IMR-90 (cell line): Measurements from ENCODE around the gene PAK6. TPM values are rescaled to one million over a fixed set of nuclear protein-coding genes. Genes with fewer than 3 reads are reported as not detected.

Source experiments
- ATAC-seq: fragments of 200-7000 bp; cut with Tn5 transposase; 2 replicates; pipeline ENCODE4 v1.9.1; 2020; ENCODE audit warnings: low read depth, mild to moderate bottlenecking, moderate library complexity
- BruUV-seq: library from RNA; stranded (reverse); fragments of 400-500 nt; replicated peaks from 2 replicates; lab custom pipeline; 2021; lab: Mats Ljungman, UMichigan
- CTCF ChIA-PET: fragments of 300-600 bp; formaldehyde crosslinking; extraction: SDS; loops from one replicate; lab custom pipeline; 2021; ENCODE audit warnings: antibody characterized with exemption; lab: Yijun Ruan, JAX
- POLR2A ChIA-PET: fragments of 300-600 bp; sonication (Branson Sonifier 250); formaldehyde crosslinking; loops from one replicate; lab custom pipeline; 2022; ENCODE audit warnings: antibody characterized with exemption; ENCODE audit not compliant: unreplicated experiment; lab: Charles Lee
- DNase-seq: peaks from one replicate; pipeline ENCODE4 v3.0.0; 2013
- H2AFZ ChIP-seq: replicated peaks from 2 replicates; pipeline ENCODE3; 2013; ENCODE audit warnings: low read length, mild to moderate bottlenecking; ENCODE audit not compliant: poor library complexity
- H2AK5ac ChIP-seq: 2 replicates; pipeline ENCODE4 v1.6.1; 2013; ENCODE audit warnings: low read depth, low read length, inconsistent platforms
- H2AK9ac ChIP-seq: replicated peaks from 2 replicates; pipeline ENCODE3; 2013; ENCODE audit warnings: mild to moderate bottlenecking, low read depth, low read length, moderate library complexity; ENCODE audit not compliant: poor library complexity
- H2BK120ac ChIP-seq: 2 replicates; pipeline ENCODE4 v1.6.1; 2013; ENCODE audit warnings: low read depth, low read length, inconsistent platforms
- H2BK15ac ChIP-seq: 3 replicates; pipeline ENCODE4 v1.6.1; 2013; ENCODE audit warnings: low read depth, low read length, inconsistent platforms
- H2BK20ac ChIP-seq: 2 replicates; pipeline ENCODE4 v1.6.1; 2013; ENCODE audit warnings: low read depth, mild to moderate bottlenecking, inconsistent platforms, low read length, moderate library complexity
- H2BK5ac ChIP-seq: 2 replicates; pipeline ENCODE4 v1.6.1; 2013; ENCODE audit warnings: mild to moderate bottlenecking, low read depth, low read length, inconsistent platforms; ENCODE audit not compliant: poor library complexity, severe bottlenecking
- H3K14ac ChIP-seq: replicated peaks from 2 replicates; pipeline ENCODE4 v1.6.1; 2013; ENCODE audit warnings: low read depth, low read length, inconsistent platforms
- H3K18ac ChIP-seq: 2 replicates; pipeline ENCODE4 v1.6.1; 2013; ENCODE audit warnings: low read depth, low read length, control low read depth
- H3K23ac ChIP-seq: 2 replicates; pipeline ENCODE4 v1.6.1; 2013; ENCODE audit warnings: low read depth, low read length, inconsistent platforms
- H3K27ac ChIP-seq: 2 replicates; pipeline ENCODE4 v1.5.1; 2013; ENCODE audit warnings: mild to moderate bottlenecking, control low read depth, low read length; ENCODE audit not compliant: insufficient read depth
- H3K27me3 ChIP-seq: 2 replicates; pipeline ENCODE4 v1.6.1; 2013; ENCODE audit warnings: low read length; ENCODE audit not compliant: control insufficient read depth, insufficient read depth
- H3K36me3 ChIP-seq: 2 replicates; pipeline ENCODE4 v1.6.1; 2013; ENCODE audit warnings: low read length, mixed read lengths; ENCODE audit not compliant: control insufficient read depth, insufficient read depth
- H3K4ac ChIP-seq: 2 replicates; pipeline ENCODE4 v1.6.1; 2013; ENCODE audit warnings: low read depth, low read length, inconsistent platforms
- H3K4me1 ChIP-seq: 2 replicates; pipeline ENCODE4 v1.6.1; 2013; ENCODE audit warnings: low read length, mixed read lengths; ENCODE audit not compliant: control insufficient read depth, insufficient read depth
- H3K4me2 ChIP-seq: 2 replicates; pipeline ENCODE4 v1.6.1; 2013; ENCODE audit warnings: low read depth, mild to moderate bottlenecking, control low read depth, low read length, moderate library complexity
- H3K4me3 ChIP-seq: 2 replicates; pipeline ENCODE4 v1.5.1; 2013; ENCODE audit warnings: low read depth, mild to moderate bottlenecking, control low read depth, low read length, moderate library complexity; ENCODE audit not compliant: insufficient read depth
- H3K56ac ChIP-seq: 2 replicates; pipeline ENCODE4 v1.6.1; 2013; ENCODE audit warnings: low read length, inconsistent platforms; ENCODE audit not compliant: insufficient read depth; ENCODE audit errors: extremely low read depth
- H3K79me1 ChIP-seq, 2 experiments: 2 replicates each; pipeline ENCODE4 v1.6.1; 2013; ENCODE audit warnings: low read length in 2 of 2, inconsistent platforms in 1 of 2, low read depth in 1 of 2
- H3K9ac ChIP-seq: 2 replicates; pipeline ENCODE4 v1.6.1; 2013; ENCODE audit warnings: low read depth, low read length, control low read depth
- H3K9me1 ChIP-seq: 2 replicates; pipeline ENCODE4 v1.6.1; 2013; ENCODE audit warnings: low read length, inconsistent platforms; ENCODE audit not compliant: insufficient read depth
- H3K9me3 ChIP-seq: 2 replicates; pipeline ENCODE4 v1.6.1; 2013; ENCODE audit warnings: low read length; ENCODE audit not compliant: control insufficient read depth, insufficient read depth
- H4K20me1 ChIP-seq: 2 replicates; pipeline ENCODE4 v1.6.1; 2013; ENCODE audit warnings: low read length, inconsistent platforms; ENCODE audit not compliant: insufficient read depth
- H4K5ac ChIP-seq: 2 replicates; pipeline ENCODE4 v1.6.1; 2013; ENCODE audit warnings: mild to moderate bottlenecking, low read depth, low read length, control low read depth
- H4K8ac ChIP-seq, 2 experiments: 2 replicates each; pipeline ENCODE4 v1.6.1; 2013; ENCODE audit warnings: low read depth in 2 of 2, low read length in 2 of 2, control low read depth in 1 of 2, inconsistent platforms in 1 of 2
- H4K91ac ChIP-seq: 2 replicates; pipeline ENCODE4 v1.6.1; 2013; ENCODE audit warnings: low read depth, low read length, inconsistent platforms; ENCODE audit not compliant: insufficient read depth
- CEBPB ChIP-seq: IDR thresholded peaks from 2 replicates; pipeline ENCODE4 v1.6.1; 2012; ENCODE audit warnings: low read depth, low read length, improper control_type of control experiment
- ELK1 ChIP-seq: fragments of 150-350 bp; IDR thresholded peaks from 2 replicates; pipeline ENCODE4 v1.6.1; 2016; ENCODE audit warnings: low read depth, mild to moderate bottlenecking, low read length, moderate library complexity, borderline replicate concordance
- MAZ ChIP-seq: IDR thresholded peaks from 2 replicates; pipeline ENCODE4 v1.6.1; 2012; ENCODE audit warnings: low read depth, mild to moderate bottlenecking, low read length, improper control_type of control experiment, moderate library complexity, borderline replicate concordance
- MXI1 ChIP-seq: IDR thresholded peaks from 2 replicates; pipeline ENCODE4 v1.6.1; 2012; ENCODE audit warnings: low read depth, mild to moderate bottlenecking, low read length, moderate library complexity, borderline replicate concordance
- POLR2A ChIP-seq: IDR thresholded peaks from 2 replicates; pipeline ENCODE4 v1.6.1; 2012; ENCODE audit warnings: mild to moderate bottlenecking, low read depth, low read length
- WGBS, 2 experiments: methylation state at CpG; one replicate each; pipeline versions ENCODE4 v1.1.5 to v1.1.7; 2013; ENCODE audit warnings: missing lambda C conversion rate in 2 of 2; ENCODE audit not compliant: insufficient read length in 1 of 2; ENCODE audit errors: extremely low coverage in 2 of 2; 5-methylcytosine and 5-hydroxymethylcytosine counted together
- dilution Hi-C: fragments of 300-500 bp; cut with HindIII; formaldehyde crosslinking; loops from one replicate; pipeline ENCODE4 v1.14.3; 2018; ENCODE audit warnings: low sequenced_read_pairs; ENCODE audit not compliant: unreplicated experiment
- in situ Hi-C: fragments of 300-500 bp; cut with MboI; formaldehyde crosslinking; loops from 3 replicates; pipeline ENCODE4 v1.14.3; 2019; ENCODE audit warnings: low sequenced_read_pairs, inconsistent platforms, mixed read lengths
- intact Hi-C: fragments of 100-400 bp; cut with micrococcal nuclease; formaldehyde crosslinking; loops from 2 replicates; pipeline ENCODE4 v1.10.0; 2022
- polyA plus RNA-seq, 3 experiments: library from polyadenylated mRNA; depleted of rRNA; stranded (reverse); fragments of >200 nt; gene quantifications; 2 replicates each; pipeline ENCODE4 v1.2.3, GENCODE V29; 2012; ENCODE audit warnings: low replicate concordance in 1 of 3
- total RNA-seq: library from RNA; depleted of rRNA; stranded (reverse); fragments of >200 nt; gene quantifications from 2 replicates; pipeline ENCODE4 v1.2.3, GENCODE V29; 2012

The PAK6 gene
- total and polyA plus RNA-seq, 2 of the 4 experiments (the other 2 are of a cell fraction): 0.21 TPM; not detected in 1

GRCh38 chr15:40233727-40234577 is 4.9 kb upstream of the PAK6 start:
- intact Hi-C loops (no loop called here), in situ Hi-C loops (no loop called here), dilution Hi-C loops (no loop called here)
- no peaks in the 10 kb centered on the region for H3K36me3 ChIP-seq
- ATAC-seq: no peak
- DNase-seq: no peak
- H3K4me3 ChIP-seq: no peak overlapping the region
- H2BK15ac ChIP-seq: no peak overlapping the region
- H4K20me1 ChIP-seq: no peaks in the 10 kb centered on the region
- H4K8ac ChIP-seq: no peak overlapping the region
- H3K27me3 ChIP-seq: no peaks in the 10 kb centered on the region; the same call in 1 of the 2 replicates
- ChIA-PET POLR2A (no interaction called here), CTCF (no interaction called here)
- H3K9ac ChIP-seq: no peak overlapping the region
- H3K9me3 ChIP-seq: no peaks in the 10 kb centered on the region
- H3K4me1 ChIP-seq: 0 out of 2 replicates have a peak, but pooled peaks cover 2% of the 10 kb centered on the region
- H2BK5ac ChIP-seq: no peak overlapping the region
- H3K9me1 ChIP-seq: 0 out of 2 replicates have a peak, but pooled peaks cover 3% of the 10 kb centered on the region
- H3K4ac ChIP-seq: no peak overlapping the region
- no peak overlapping the region for H3K27ac ChIP-seq
- H3K79me1 ChIP-seq: no peaks in the 10 kb centered on the region
- no peak overlapping the region for H3K56ac ChIP-seq
- no peak overlapping the region for H2AK5ac ChIP-seq
- peak overlapping the region; percentile 60 for H2AK9ac ChIP-seq
- H4K5ac ChIP-seq: no peak overlapping the region
- H3K14ac ChIP-seq: no peak overlapping the region
- WGBS, 2 experiments: no CpG with 5 or more reads among the region's 11 CpGs
- H4K91ac ChIP-seq: no peak overlapping the region
- H3K18ac ChIP-seq: no peak overlapping the region
- no peak for TF ChIP-seq POLR2A
- TF ChIP-seq ELK1: no peak
- TF ChIP-seq CEBPB: no peak
- TF ChIP-seq MAZ: no peak
- TF ChIP-seq MXI1: no peak
- no peak overlapping the region for H3K4me2 ChIP-seq
- H3K23ac ChIP-seq: no peak overlapping the region
- H2BK120ac ChIP-seq: no peak overlapping the region
- no peak overlapping the region for H2BK20ac ChIP-seq
- H2AFZ ChIP-seq: no peak overlapping the region
- BruUV-seq: no TSS peak
